Measurements from ENCODE around the gene KIAA1671.
"Not testable (repeated sequence)": the region's sequence is repeated elsewhere in the genome, so short reads cannot be mapped to it uniquely, and the experiment has no call there.

KIAA1671 gene

DNA sequence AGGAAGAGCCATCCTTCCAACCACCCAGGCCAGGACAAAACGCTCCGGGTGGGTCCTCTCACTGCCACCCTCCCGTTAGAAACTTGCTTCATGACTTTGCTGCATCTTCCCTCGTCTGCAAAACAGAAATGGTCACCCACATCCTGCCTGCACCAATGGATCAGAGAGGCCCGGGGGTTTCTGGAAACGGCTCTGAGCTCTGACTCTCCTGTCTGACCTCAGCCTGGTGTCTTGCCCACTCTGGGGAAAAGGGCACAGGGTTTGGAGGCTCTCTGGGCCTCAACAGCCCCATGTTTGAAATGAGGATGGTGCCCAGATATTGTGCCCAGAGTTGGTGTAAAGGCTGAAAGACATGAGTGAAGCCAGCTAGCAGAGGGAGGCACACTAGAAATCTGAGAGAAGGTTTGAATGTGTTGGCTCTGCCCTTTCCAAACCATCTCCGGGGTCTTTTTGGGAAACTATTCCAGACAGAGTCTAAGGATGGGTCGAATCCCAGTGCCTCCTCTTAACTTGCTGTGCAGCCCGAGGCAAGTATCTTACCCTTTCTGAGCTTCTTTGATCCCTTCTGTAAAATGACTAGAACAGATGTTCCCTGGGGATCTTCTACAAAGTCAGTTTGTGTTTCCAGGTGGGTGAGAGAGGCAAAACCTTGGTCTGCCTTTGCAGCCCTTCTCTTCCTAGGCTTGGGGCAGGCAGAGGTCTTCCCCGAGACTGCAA, 249.2 kb downstream of the KIAA1671 start:
- peaks cover 5% of the 10 kb centered on the region for H3K4me1 Mint-ChIP-seq (ENCODE audit: low read depth)
- no peaks in the 10 kb centered on the region for H3K36me3 Mint-ChIP-seq (ENCODE audit: low read depth)
- peak overlapping the region; percentile 26 for H3K27ac Mint-ChIP-seq
- DNase-seq (ENCODE audit: low spot score), result no peak
- H3K9me3 Mint-ChIP-seq, result no peaks in the 10 kb centered on the region
- H3K4me3 Mint-ChIP-seq, result no peak overlapping the region
- H3K27me3 Mint-ChIP-seq (ENCODE audit: low read depth), result no peaks in the 10 kb centered on the region

- no peak overlapping the region for H3K4me3 Mint-ChIP-seq
- DNase-seq (ENCODE audit: low spot score), result peak; percentile 32
- H3K36me3 Mint-ChIP-seq (ENCODE audit: low read depth), result no peaks in the 10 kb centered on the region
- no peaks in the 10 kb centered on the region for H3K9me3 Mint-ChIP-seq
- no peaks in the 10 kb centered on the region for H3K27me3 Mint-ChIP-seq (ENCODE audit: low read depth)
- H3K4me1 Mint-ChIP-seq (ENCODE audit: low read depth), result peaks cover 5% of the 10 kb centered on the region
- H3K27ac Mint-ChIP-seq, result no peak overlapping the region
Measured at GRCh38 chr22:25202290-25202921, 249.9 kb downstream of the KIAA1671 start.

- no peak overlapping the region for H3K27ac Mint-ChIP-seq
- H3K4me3 Mint-ChIP-seq, result no peak overlapping the region
- no peaks in the 10 kb centered on the region for H3K36me3 Mint-ChIP-seq (ENCODE audit: low read depth)
- no peaks in the 10 kb centered on the region for H3K27me3 Mint-ChIP-seq (ENCODE audit: low read depth)
- peaks cover 5% of the 10 kb centered on the region for H3K4me1 Mint-ChIP-seq (ENCODE audit: low read depth)
- H3K9me3 Mint-ChIP-seq, result no peaks in the 10 kb centered on the region
- DNase-seq (ENCODE audit: low spot score), result no peak
Measured at GRCh38 chr22:25203082-25203481, 250.6 kb downstream of the KIAA1671 start.

GRCh38 chr22:25204547-25204946, 252.0 kb downstream of the KIAA1671 start:
- DNase-seq (ENCODE audit: low spot score); H3K27me3 Mint-ChIP-seq (ENCODE audit: low read depth); H3K9me3 Mint-ChIP-seq; H3K27ac Mint-ChIP-seq; H3K36me3 Mint-ChIP-seq (ENCODE audit: low read depth); H3K4me1 Mint-ChIP-seq (ENCODE audit: low read depth); H3K4me3 Mint-ChIP-seq: not testable (repeated sequence)

- H3K27me3 Mint-ChIP-seq (ENCODE audit: low read depth), result no peaks in the 10 kb centered on the region
- no peak for DNase-seq (ENCODE audit: low spot score)
Measured at GRCh38 chr22:25205847-25206246, 253.3 kb downstream of the KIAA1671 start.

GRCh38 chr22:25206998-25207397, 254.5 kb downstream of the KIAA1671 start:
- Mint-ChIP-seq H3K4me3 (no peak overlapping the region), H3K36me3 (ENCODE audit: low read depth) (no peaks in the 10 kb centered on the region), H3K9me3 (no peaks in the 10 kb centered on the region), H3K27me3 (ENCODE audit: low read depth) (no peaks in the 10 kb centered on the region), H3K4me1 (ENCODE audit: low read depth) (peaks cover 2% of the 10 kb centered on the region), H3K27ac (no peak overlapping the region)
- no peak for DNase-seq (ENCODE audit: low spot score)

More at GRCh38 chr22:25205847-25206246, 253.3 kb downstream of the KIAA1671 start:
- no peak overlapping the region for H3K4me3 Mint-ChIP-seq
- H3K4me1 Mint-ChIP-seq (ENCODE audit: low read depth), result peaks cover 5% of the 10 kb centered on the region
- no peaks in the 10 kb centered on the region for H3K36me3 Mint-ChIP-seq (ENCODE audit: low read depth)
- no peaks in the 10 kb centered on the region for H3K9me3 Mint-ChIP-seq
- H3K27ac Mint-ChIP-seq, result no peak overlapping the region

DNA sequence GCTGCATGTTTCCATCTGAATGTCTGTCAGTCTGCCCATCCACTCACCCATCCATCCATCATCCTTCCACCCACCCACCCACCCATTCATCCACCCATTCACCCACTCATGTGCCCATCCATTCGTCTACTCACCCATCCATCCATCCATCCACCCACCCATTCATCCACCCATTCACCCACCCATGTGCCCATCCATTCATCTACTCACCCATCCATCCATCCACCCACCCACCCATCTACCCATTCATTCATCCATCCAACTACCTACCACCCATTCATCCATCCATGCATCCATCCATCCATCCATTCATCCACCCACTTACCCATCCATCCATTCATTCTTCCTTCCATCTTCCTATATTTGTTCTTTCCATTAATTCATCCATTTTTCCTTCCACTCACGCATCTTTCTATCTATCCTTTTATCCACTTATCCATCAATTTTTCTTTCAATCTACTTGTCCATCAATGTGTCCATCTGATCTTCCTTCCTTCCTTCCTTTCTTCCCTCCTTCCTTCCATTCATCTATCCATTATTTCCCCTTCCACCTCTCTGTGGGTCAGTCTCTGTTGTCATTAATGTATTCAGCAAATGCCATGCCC, 255.1 kb downstream of the KIAA1671 start:
- Mint-ChIP-seq H3K4me1 (ENCODE audit: low read depth) (no peaks in the 10 kb centered on the region), H3K4me3 (no peak overlapping the region), H3K27me3 (ENCODE audit: low read depth) (no peaks in the 10 kb centered on the region), H3K27ac (no peak overlapping the region), H3K36me3 (ENCODE audit: low read depth) (no peaks in the 10 kb centered on the region), H3K9me3 (no peaks in the 10 kb centered on the region)
- no peak for DNase-seq (ENCODE audit: low spot score)

DNA sequence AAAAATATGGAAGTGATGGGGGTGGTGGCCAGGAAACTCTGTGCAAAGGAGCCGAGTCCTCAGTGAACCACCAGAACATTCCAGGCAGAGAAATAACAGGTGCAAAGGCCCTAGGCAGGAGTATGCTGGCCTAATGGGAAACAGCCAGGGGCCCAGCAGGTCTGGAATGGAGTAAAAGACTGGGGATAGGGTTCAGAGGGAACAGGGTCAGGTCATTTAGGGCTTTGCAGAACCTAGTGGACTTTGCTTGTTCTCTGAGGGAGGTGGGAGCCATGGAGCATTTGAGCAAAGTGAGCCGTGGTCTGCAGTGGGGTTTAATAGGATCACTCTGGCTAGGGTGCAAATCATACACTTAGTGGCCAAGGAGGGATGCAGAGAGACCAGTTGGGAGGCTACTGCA, 255.8 kb downstream of the KIAA1671 start:
- Mint-ChIP-seq H3K4me1 (ENCODE audit: low read depth) (no peaks in the 10 kb centered on the region), H3K4me3 (no peak overlapping the region), H3K27ac (no peak overlapping the region), H3K36me3 (ENCODE audit: low read depth) (no peaks in the 10 kb centered on the region), H3K27me3 (ENCODE audit: low read depth) (no peaks in the 10 kb centered on the region), H3K9me3 (no peaks in the 10 kb centered on the region)
- no peak for DNase-seq (ENCODE audit: low spot score)

DNA sequence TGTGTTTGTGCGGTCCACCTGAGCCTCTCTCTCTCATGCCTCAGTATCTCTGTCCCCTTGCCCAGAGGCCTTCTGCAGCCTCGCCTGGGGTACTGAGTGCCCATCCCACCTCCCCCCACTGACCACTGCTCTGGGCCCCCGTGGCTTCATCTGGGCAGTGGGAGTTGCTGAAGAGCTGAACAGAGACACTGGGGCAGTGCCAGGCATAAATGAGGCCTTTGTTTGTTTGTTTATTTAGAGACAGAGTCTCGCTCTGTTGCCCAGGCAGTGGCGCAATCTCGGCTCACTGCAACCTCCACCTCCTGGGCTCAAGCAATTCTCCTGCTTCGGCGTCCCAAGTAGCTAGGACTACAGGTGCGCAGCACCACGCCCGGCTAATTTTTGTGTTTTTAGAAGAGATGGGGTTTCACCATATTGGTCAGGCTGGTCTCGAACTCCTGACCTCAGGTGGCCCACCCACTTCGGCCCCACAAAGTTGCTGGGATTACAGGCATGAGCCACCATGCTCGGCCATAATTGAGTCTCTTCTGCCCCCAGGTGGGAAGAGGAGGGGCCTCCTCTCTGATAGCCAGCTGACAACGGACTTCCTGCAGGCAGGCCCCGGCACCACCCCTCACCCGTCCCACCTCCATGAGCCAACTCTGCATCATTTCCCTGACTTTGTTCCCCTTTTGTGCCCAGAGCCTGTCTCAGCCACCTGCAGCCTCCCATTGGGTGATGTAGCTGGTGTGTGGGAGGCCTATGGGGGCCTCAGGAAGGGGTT, 256.4 kb downstream of the KIAA1671 start:
- H3K9me3 Mint-ChIP-seq, result no peaks in the 10 kb centered on the region
- H3K4me3 Mint-ChIP-seq, result no peak overlapping the region

GRCh38 chr22:25210793-25211192, 258.3 kb downstream of the KIAA1671 start:
- no peak for DNase-seq (ENCODE audit: low spot score)
- H3K27me3 Mint-ChIP-seq (ENCODE audit: low read depth), result no peaks in the 10 kb centered on the region
- H3K4me1 Mint-ChIP-seq (ENCODE audit: low read depth), result no peaks in the 10 kb centered on the region
- no peaks in the 10 kb centered on the region for H3K36me3 Mint-ChIP-seq (ENCODE audit: low read depth)
- no peaks in the 10 kb centered on the region for H3K9me3 Mint-ChIP-seq
- H3K4me3 Mint-ChIP-seq, result no peak overlapping the region
- H3K27ac Mint-ChIP-seq, result no peak overlapping the region

More for the DNA sequence above, 256.4 kb downstream of the KIAA1671 start:
- Mint-ChIP-seq H3K27ac (no peak overlapping the region), H3K4me1 (ENCODE audit: low read depth) (no peaks in the 10 kb centered on the region), H3K27me3 (ENCODE audit: low read depth) (no peaks in the 10 kb centered on the region), H3K36me3 (ENCODE audit: low read depth) (no peaks in the 10 kb centered on the region)
- no peak for DNase-seq (ENCODE audit: low spot score)

DNA sequence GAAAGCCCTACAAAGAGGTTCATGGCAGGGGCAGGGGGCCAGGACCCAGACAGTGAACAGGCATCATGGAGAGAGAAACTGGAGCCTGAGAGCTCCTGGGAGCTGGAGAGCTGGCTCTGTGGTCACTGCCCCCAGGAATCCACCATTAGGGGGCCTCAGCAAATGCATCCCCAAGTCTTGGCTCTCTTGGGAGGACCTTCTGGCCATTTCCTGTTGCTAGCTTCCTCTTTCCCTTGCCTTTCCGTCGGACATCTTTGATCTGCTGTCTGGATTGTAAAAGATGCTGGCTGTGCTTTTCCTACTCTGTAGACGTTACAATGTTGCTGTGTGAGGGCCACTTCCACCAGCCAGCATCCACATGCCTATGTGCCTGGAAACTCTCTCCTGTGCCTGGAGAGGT, 259.8 kb downstream of the KIAA1671 start:
- no peak for DNase-seq (ENCODE audit: low spot score)
- Mint-ChIP-seq H3K9me3 (no peaks in the 10 kb centered on the region), H3K36me3 (ENCODE audit: low read depth) (no peaks in the 10 kb centered on the region), H3K27me3 (ENCODE audit: low read depth) (peaks cover 3% of the 10 kb centered on the region), H3K27ac (no peak overlapping the region), H3K4me3 (no peak overlapping the region), H3K4me1 (ENCODE audit: low read depth) (no peaks in the 10 kb centered on the region)

GRCh38 chr22:25213221-25213620, 260.7 kb downstream of the KIAA1671 start:
- Mint-ChIP-seq H3K9me3 (no peaks in the 10 kb centered on the region), H3K4me1 (ENCODE audit: low read depth) (no peaks in the 10 kb centered on the region), H3K27me3 (ENCODE audit: low read depth) (peaks cover 3% of the 10 kb centered on the region), H3K27ac (no peak overlapping the region), H3K36me3 (ENCODE audit: low read depth) (no peaks in the 10 kb centered on the region), H3K4me3 (no peak overlapping the region)
- DNase-seq (ENCODE audit: low spot score), result no peak

DNA sequence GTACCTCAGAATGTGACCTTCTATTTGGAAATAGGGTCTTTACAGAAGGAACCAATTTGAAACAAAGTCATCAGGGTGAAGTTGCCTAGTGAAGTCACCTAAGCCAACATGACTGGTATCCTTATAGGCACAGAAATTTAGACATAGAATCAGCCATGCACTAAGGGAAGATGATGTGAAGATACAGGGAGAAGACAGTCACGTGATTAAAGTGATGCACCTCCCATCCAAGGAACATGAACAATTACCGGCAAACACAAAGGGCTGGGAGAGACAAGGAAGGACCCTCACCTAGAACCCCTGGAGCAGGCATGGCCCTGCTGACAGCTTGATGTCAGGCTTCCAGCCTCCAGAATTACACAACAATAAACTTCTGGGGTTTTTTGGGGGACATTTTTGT, 263.7 kb downstream of the KIAA1671 start:
- Mint-ChIP-seq H3K27me3 (ENCODE audit: low read depth) (peaks cover 3% of the 10 kb centered on the region), H3K36me3 (ENCODE audit: low read depth) (no peaks in the 10 kb centered on the region), H3K4me1 (ENCODE audit: low read depth) (no peaks in the 10 kb centered on the region), H3K9me3 (no peaks in the 10 kb centered on the region), H3K27ac (no peak overlapping the region), H3K4me3 (no peak overlapping the region)
- DNase-seq (ENCODE audit: low spot score), result no peak

DNA sequence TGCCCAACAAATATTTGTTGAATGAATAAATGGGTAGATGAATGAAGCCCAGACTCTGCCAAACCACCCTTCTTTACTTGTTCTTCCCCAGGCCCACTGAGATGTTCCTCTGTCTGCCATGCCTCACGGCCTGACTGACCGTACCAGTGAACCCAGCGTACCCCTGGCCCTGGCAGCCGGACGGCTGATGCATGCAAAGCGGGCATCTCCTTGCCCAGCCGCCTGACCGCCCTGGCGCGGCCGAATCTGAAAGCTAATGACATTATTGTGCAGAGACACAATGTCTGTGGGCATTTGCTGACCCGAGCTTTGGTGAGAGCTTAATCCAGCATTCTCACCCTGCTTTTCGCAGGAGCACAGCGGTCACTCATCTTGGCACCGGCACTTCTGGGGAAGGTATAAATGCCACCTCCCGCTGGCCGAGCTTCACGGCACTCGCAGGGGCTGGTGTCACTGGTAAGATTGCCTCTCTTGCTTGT, 266.7 kb downstream of the KIAA1671 start, which contains the start of gene CRYBB2:
CRYBB2 (plus strand) TSS at position 429 of the 479 bp plus-strand sequence. CDS start 1,791 bp downstream, outside the sequence.
- Mint-ChIP-seq H3K27ac (no peak within 1 kb of the TSS), H3K27me3 (ENCODE audit: low read depth) (peaks cover 7% of the 10 kb centered on the region), H3K4me3 (no peak within 1 kb of the TSS), H3K36me3 (ENCODE audit: low read depth) (no peaks in the 10 kb centered on the region), H3K9me3 (no peaks in the 10 kb centered on the region), H3K4me1 (ENCODE audit: low read depth) (no peaks in the 10 kb centered on the region)
- DNase-seq (ENCODE audit: low spot score), result no peak

Data from T-helper 2 cell treated with Interferon-gamma antibody and Interleukin-4, amounts not matched to agents 5 μg/mL and 100 μg/mL, for 36 hours (primary cell).